ENCODE results near the gene AKAP13.

Gene AKAP13

GRCh38 chr15:85540085-85540797 is 159.8 kb downstream of the AKAP13 start:
- POLR2A ChIA-PET = no interaction called here
- CTCF ChIA-PET = interaction anchor here (0.6 to 1.0 kb wide), 4 partner anchors 18 to 377 kb away, joined by 3 to 4 read pairs (median 3); no protein-coding TSS in a partner anchor
- no peak overlapping the region for H3K27ac ChIP-seq (ENCODE audit: extremely low read depth, low read depth, low read length)
- H3K4me3 ChIP-seq (ENCODE audit: low read depth, low read length) = no peak overlapping the region
- TF ChIP-seq ZNF37A (tag by site-specific recombination; IDR thresholded peaks at IDR 0.05) (no peak), SCRT1 (tag by site-specific recombination; IDR thresholded peaks at IDR 0.05; ENCODE audit: borderline replicate concordance) (peak; percentile 63; the same call in 1 of the 2 replicates), SCRT2 (tag by site-specific recombination; IDR thresholded peaks at IDR 0.05) (peak; percentile 68; the same call in 1 of the 2 replicates)
- peaks cover 6 to 9% of the 10 kb centered on the region in 2 experiments; a peak in 1 of 3 replicates for H3K36me3 ChIP-seq (ENCODE audit: control insufficient read depth in 2 of 2, insufficient read depth in 1 of 2, low read length in 2 of 2)
- peaks cover 35% of the 10 kb centered on the region for H3K4me1 ChIP-seq (ENCODE audit: control insufficient read depth, insufficient read depth, low read length)
- no peaks in the 10 kb centered on the region for H3K9me3 ChIP-seq (ENCODE audit: control insufficient read depth, insufficient read depth, low read depth, low read length)

GRCh38 chr15:85541744-85542143 is 161.3 kb downstream of the AKAP13 start:
- POLR2A ChIA-PET = no interaction called here

More at GRCh38 chr15:85541744-85542143, 161.3 kb downstream of the AKAP13 start:
- Histone ChIP-seq H3K4me3 (ENCODE audit: low read depth, low read length) (no peak overlapping the region), H3K36me3 (ENCODE audit: control insufficient read depth in 2 of 2, insufficient read depth in 1 of 2, low read length in 2 of 2) (peaks cover 0 to 8% of the 10 kb centered on the region in 2 experiments; a peak in 2 of 3 replicates), H3K27ac (ENCODE audit: extremely low read depth, low read depth, low read length) (no peak overlapping the region), H3K9me3 (ENCODE audit: control insufficient read depth, insufficient read depth, low read depth, low read length) (no peaks in the 10 kb centered on the region), H3K4me1 (ENCODE audit: control insufficient read depth, insufficient read depth, low read length) (peaks cover 35% of the 10 kb centered on the region)
- CTCF ChIA-PET = interaction anchor here (0.8 kb wide), 1 partner anchor 10 kb away, joined by 6 read pairs; no protein-coding TSS in a partner anchor
- TF ChIP-seq ZNF335 (tag by site-specific recombination; conservative IDR thresholded peaks at IDR 0.05) = no peak
- TF ChIP-seq BCL11B (tag by site-specific recombination; IDR thresholded peaks at IDR 0.05; ENCODE audit: low read depth) = no peak
- TF ChIP-seq ZNF623 (tag by site-specific recombination; IDR thresholded peaks at IDR 0.05) = no peak
- no peak for TF ChIP-seq ZNF274 (IDR thresholded peaks at IDR 0.05; ENCODE audit: low read length)
- no peak for TF ChIP-seq ZNF274 (tag by site-specific recombination; IDR thresholded peaks at IDR 0.05; ENCODE audit: borderline replicate concordance)
- TF ChIP-seq ZNF132 (tag by site-specific recombination; IDR thresholded peaks at IDR 0.05; ENCODE audit: borderline replicate concordance) = no peak
- TF ChIP-seq ZNF747 (tag by site-specific recombination; IDR thresholded peaks at IDR 0.05) = no peak
- no peak for TF ChIP-seq ZNF366 (tag by site-specific recombination; conservative IDR thresholded peaks at IDR 0.05)
- no peak for TF ChIP-seq ZNF311 (tag by site-specific recombination; IDR thresholded peaks at IDR 0.05; ENCODE audit: borderline replicate concordance)
- TF ChIP-seq KLF9 (tag by site-specific recombination; IDR thresholded peaks at IDR 0.05; ENCODE audit: low read depth) = no peak
- TF ChIP-seq ZNF514 (tag by site-specific recombination; IDR thresholded peaks at IDR 0.05) = no peak
- no peak for TF ChIP-seq ZNF133 (tag by site-specific recombination; IDR thresholded peaks at IDR 0.05)
- TF ChIP-seq ZNF221 (tag by site-specific recombination; IDR thresholded peaks at IDR 0.05; ENCODE audit: borderline replicate concordance) = no peak
- no peak for TF ChIP-seq ZSCAN16 (tag by site-specific recombination; IDR thresholded peaks at IDR 0.05)
- TF ChIP-seq ZNF596 (tag by site-specific recombination; IDR thresholded peaks at IDR 0.05) = no peak
- TF ChIP-seq, protein P1, sequence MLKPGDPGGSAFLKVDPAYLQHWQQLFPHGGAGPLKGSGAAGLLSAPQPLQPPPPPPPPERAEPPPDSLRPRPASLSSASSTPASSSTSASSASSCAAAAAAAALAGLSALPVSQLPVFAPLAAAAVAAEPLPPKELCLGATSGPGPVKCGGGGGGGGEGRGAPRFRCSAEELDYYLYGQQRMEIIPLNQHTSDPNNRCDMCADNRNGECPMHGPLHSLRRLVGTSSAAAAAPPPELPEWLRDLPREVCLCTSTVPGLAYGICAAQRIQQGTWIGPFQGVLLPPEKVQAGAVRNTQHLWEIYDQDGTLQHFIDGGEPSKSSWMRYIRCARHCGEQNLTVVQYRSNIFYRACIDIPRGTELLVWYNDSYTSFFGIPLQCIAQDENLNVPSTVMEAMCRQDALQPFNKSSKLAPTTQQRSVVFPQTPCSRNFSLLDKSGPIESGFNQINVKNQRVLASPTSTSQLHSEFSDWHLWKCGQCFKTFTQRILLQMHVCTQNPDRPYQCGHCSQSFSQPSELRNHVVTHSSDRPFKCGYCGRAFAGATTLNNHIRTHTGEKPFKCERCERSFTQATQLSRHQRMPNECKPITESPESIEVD (tag by site-specific recombination; IDR thresholded peaks at IDR 0.05) = no peak
- no peak for TF ChIP-seq ZBTB44 (tag by site-specific recombination; IDR thresholded peaks at IDR 0.05)
- TF ChIP-seq, protein P2, sequence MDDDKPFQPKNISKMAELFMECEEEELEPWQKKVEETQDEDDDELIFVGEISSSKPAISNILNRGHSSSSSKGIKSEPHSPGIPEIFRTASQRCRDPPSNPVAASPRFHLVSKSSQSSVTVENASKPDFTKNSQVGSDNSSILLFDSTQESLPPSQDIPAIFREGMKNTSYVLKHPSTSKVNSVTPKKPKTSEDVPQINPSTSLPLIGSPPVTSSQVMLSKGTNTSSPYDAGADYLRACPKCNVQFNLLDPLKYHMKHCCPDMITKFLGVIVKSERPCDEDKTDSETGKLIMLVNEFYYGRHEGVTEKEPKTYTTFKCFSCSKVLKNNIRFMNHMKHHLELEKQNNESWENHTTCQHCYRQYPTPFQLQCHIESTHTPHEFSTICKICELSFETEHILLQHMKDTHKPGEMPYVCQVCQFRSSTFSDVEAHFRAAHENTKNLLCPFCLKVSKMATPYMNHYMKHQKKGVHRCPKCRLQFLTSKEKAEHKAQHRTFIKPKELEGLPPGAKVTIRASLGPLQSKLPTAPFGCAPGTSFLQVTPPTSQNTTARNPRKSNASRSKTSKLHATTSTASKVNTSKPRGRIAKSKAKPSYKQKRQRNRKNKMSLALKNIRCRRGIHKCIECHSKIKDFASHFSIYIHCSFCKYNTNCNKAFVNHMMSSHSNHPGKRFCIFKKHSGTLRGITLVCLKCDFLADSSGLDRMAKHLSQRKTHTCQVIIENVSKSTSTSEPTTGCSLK (tag by site-specific recombination; IDR thresholded peaks at IDR 0.05) = no peak
- TF ChIP-seq, protein P3, sequence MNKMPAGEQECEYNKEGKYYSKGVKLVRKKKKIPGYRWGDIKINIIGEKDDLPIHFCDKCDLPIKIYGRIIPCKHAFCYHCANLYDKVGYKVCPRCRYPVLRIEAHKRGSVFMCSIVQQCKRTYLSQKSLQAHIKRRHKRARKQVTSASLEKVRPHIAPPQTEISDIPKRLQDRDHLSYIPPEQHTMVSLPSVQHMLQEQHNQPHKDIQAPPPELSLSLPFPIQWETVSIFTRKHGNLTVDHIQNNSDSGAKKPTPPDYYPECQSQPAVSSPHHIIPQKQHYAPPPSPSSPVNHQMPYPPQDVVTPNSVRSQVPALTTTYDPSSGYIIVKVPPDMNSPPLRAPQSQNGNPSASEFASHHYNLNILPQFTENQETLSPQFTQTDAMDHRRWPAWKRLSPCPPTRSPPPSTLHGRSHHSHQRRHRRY (tag by site-specific recombination; IDR thresholded peaks at IDR 0.05) = no peak
- no peak for TF ChIP-seq ZNF560 (tag by site-specific recombination; IDR thresholded peaks at IDR 0.05; ENCODE audit: borderline replicate concordance)

All from HEK293 (cell line).